RKO (cell line): ENCODE data around the gene RNF41.
A peak's percentile ranks its signal among the peaks of the same experiment; 100 is the strongest.

Experiments
- DNase-seq: peaks from one replicate; pipeline ENCODE4 v3.0.0-alpha.2; 2016; ENCODE audit warnings: low spot score

RNF41 gene

GRCh38 chr12:56208006-56208405, 13.7 kb downstream of the RNF41 start:
- DNase-seq, result no peak

GRCh38 chr12:56206452-56207166, 15.1 kb downstream of the RNF41 start:
- DNase-seq, result peak; percentile 53

- DNase-seq, result peak; percentile 54
Measured at GRCh38 chr12:56205445-56205844, 16.3 kb downstream of the RNF41 start.

GRCh38 chr12:56204275-56204674, 17.4 kb downstream of the RNF41 start:
- DNase-seq, result no peak

DNA sequence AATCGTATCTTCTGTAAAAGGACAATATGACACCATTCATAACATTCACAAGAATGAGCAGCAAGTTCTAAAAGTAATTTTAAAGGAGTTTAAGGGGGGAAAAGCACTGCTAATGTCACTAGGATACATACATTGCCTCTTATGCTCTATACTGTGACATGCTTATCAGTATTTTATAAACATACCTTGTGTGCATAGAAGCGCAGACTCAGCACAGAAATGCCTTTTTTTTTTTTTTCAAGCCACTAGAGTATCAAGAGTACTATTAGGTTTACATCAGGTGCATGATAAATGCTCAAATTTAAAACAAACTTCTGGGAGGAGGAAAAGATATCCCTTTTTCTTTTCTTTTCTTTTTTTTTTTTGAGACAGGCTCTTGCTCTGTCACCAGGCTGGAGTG, 18.9 kb downstream of the RNF41 start:
- no peak for DNase-seq

- DNase-seq, result no peak
Measured at GRCh38 chr12:56202366-56202765, 19.4 kb downstream of the RNF41 start.

GRCh38 chr12:56198836-56199235, 22.9 kb downstream of the RNF41 start:
- DNase-seq, result no peak

DNA sequence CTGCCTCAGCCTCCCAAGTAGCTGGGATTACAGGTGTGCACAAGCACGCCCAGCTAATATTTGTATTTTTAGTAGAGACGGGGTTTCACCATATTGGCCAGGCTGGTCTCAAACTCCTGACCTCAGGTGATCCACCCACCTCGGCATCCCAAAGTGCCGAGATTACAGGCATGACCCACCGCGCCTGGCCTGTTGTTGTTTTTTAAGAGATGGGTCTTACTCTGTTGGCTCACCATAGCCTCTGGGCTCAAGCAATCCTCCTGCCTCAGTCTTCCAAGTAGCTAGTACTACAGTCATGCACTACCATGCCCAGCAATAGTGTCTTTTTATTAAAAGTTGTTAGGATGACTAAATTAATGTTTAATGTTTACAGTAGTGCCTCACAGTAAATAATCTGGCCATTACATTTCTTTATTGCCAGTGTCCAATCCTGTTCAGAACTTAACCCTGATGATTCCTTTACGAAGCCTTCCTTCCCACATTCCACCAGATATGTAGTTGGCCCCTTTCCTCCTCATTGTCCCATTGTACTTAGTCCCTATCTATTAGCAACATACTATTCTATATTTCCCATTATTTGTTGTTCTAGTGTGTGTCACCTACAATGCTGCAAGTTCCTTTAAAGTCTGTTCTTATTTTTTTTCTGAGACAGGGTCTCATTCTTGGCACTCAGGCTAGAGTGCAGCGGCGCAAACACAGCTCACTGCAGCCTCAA, 23.6 kb downstream of the RNF41 start:
- DNase-seq, result no peak

DNA sequence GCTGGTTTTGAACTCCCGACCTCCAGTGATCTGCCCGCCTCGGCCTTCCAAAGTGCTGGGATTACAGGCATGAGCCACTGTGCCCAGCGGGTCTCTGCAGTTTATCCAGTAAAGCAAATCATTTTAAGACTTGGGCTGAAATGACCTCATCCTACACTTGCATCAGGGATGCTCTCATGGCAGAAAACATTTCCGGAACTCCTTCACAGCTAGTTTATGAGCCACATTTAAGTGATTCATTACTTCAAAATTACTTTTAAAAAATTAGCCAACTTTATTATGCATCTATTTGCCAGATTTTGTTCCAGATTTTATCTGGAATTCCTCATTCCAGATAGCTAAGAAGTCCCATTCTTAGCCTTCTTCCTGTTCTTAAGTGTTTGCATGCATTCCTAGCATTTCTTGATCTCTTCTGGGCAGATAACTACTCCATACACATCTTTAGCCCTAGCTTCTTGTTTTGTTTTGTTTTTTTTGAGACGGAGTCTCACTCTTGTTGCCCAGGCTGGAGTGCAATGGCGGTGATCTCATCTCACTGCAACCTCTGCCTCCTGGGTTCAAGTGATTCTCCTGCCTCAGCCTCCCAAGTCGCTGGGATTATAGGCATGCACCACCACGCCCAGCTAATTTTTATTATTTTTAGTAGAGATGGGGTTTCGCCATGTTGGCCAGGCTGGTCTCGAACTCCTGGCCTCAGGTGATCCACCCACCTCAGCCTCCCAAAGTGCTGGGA, 24.7 kb downstream of the RNF41 start:
- DNase-seq, result peak; percentile 79

DNA sequence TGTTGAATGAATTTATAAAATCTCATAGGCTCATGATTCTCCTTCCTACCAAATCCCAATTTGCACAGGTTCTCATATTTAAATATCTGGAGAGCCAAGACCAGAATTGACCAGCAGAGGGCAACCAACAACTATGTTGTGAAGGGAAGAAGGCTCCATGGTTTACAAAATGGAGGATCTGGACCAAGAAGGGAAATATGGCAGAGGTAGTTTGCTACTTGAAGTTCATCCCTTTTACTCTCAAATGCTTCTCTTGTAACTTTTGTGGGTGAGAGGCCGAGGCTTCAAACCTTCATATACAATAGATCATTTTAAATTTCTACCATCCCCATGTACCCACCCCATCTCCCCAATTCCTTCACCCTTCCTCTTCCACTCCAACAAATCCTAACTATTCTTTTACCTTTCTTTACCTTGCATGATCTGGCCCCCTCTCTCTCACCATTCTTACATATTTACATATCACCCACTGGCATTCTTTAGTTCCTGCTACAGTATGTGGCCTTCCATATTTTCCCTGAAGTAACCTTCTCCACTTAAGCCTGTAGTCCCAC, 28.6 kb downstream of the RNF41 start:
- DNase-seq, result peak; percentile 90

- no peak for DNase-seq
Measured at GRCh38 chr12:56192582-56192981, 29.1 kb downstream of the RNF41 start.

GRCh38 chr12:56190695-56191155, 31.0 kb downstream of the RNF41 start:
- peak; percentile 28 for DNase-seq

- peak; percentile 78 for DNase-seq
Measured at GRCh38 chr12:56189918-56190694, 31.6 kb downstream of the RNF41 start.

DNA sequence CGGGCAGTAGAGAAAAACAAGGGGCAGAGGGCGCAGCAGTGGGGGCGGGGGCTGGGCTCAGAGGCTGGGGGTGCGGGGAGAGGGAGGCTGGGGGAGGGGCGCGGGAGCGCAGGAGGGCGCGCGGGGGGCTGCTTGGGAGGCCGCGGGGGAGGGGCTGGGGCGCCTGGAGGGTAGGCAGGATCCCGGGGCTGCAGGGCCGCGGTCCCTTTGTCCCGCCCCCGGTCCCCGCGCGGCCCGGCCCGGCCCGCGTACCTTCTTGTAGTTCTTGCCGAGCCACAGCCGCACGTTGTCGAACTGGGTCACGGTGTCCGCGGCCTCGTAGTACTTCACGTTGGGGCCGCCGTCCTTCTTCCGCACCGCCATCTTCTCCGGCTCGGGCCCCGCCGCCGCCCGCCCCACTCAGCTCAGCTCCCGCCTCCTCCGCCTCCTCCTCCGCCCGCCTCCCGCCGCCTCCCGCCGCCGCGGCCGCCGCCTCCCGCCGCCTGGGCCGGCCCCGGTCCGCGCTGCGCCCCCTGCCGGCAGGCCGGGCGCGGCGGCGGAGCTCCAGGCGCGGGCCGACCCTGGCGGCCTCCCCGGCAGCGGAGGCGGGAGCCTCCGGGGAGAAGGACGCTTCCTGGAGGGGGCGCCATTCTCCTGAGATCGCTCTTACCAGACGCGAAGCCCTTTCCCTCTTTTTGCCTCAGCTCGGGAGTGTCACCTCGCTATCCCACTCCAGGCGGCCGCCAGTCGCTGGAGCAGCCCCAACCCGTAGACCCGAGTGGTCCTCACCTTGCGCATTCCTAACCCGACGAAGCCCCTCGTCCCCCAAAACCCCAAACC, 32.4 kb downstream of the RNF41 start, which contains the start of gene SMARCC2:
SMARCC2 (minus strand) TSS at position 385 of the 819 bp plus-strand sequence; CDS start at position 363, 22 bp downstream.
- peak; percentile 93 for DNase-seq

DNA sequence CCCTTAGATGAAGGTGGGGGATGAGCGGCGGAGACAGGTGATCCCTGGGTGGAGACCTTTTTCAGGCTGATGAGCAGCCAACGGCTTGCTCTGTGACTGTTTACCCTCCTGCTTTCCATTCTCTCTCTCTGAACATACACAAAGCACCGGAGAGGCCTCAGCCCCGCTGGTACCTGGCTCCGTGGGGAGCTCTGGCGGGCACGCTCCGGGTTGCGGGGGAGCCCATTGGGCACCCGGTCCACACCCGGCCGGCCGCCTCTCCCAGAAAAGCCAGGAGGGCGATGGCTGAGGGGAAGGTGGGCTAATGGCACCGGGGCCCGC, 33.0 kb downstream of the RNF41 start:
- no peak for DNase-seq

GRCh38 chr12:56188131-56188777, 33.5 kb downstream of the RNF41 start:
- peak; percentile 40 for DNase-seq

- no peak for DNase-seq
Measured at GRCh38 chr12:56186957-56187356, 34.8 kb downstream of the RNF41 start.

DNA sequence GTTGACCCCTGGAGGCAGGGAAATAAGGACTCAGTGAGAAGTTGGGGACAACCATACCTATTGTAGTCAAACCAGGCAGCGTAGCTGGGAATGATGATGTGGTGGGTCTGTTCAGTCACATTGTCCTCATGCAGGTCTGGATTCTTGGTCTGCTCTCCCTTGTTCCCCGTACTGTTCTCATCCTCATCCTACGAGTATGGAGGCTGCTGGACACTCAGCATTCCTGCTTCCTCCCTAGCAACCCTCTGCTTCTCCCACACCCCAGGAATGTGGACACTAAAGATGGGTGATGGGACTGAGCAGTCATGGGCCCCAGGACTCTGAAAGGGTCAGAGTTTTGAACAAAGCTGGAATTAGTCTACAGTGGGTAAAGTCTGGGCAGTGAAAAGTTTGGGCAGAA, 43.4 kb downstream of the RNF41 start:
- no peak for DNase-seq

- no peak for DNase-seq
Measured at GRCh38 chr12:56172839-56173238, 48.9 kb downstream of the RNF41 start.

- DNase-seq, result no peak
Measured at GRCh38 chr12:56169229-56169759, 52.4 kb downstream of the RNF41 start.
